Stimulated activated naive CD4-positive, alpha-beta T cell treated with Interleukin-2 at 50 U/mL for 16 hours (primary cell): ENCODE measurements around the gene UCHL5.
"Not testable (repeated sequence)": the region's sequence is repeated elsewhere in the genome, so short reads cannot be mapped to it uniquely, and the experiment has no call there.

ENCODE experiments used
- DNase-seq: peaks from one replicate; lab custom pipeline; 2025; lab: John Stamatoyannopoulos, UW

The UCHL5 gene

DNA sequence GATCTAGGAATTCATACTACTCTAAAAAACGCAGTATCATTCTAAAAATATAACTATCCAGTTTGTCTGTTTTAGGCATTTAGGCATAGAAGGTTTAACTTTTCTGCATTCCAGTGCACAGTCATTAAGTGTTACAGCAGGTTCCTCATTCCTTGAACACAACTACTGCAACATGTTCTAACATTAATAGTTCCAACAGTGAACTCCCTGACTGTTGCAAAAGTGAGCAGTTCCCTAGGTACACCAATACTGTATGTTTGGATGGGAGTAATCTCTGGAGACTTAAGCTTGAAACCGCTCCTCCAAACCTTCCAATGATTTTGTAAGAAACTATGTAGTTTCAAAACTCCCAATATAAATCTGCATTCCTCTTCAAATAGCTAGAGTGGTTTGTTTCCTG is 46.2 kb downstream of the UCHL5 start:
- DNase-seq = no peak

DNA sequence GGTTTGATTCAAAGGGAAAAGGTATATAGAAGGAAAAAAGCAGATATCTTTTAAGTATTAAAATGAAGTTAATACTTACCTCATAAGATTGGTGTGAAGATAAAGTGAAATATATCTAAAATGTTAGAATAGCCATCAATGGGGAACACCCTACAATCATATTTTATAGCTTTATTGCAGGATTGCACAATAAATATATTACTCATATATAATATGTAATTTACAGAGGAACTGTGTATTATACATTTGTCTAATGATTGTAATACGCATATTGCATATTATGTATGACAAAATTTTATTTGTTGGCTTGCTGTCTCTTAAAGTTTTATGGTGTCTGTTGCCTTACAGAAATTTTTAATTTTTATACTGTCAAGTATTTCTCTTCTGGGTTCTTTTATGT is 47.8 kb downstream of the UCHL5 start:
- DNase-seq = no peak

DNA sequence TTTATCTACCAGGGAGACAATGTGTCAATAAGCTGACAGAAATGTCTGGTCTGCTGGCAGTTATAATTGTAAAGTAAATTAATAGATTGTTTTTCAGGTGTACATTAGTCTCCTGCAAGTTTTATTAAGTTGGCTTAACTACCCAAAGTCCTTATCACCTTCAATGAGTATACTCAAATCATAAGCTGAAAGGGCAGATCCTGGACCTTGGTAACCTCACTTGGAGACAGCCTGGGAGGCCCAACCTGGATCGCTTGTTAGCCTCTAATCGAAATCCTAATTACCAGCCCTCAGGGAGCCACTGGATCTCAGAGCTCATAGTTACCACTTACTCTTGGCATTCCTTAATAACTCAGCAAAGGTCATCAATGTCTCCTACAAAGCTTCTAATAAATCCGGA is 49.7 kb downstream of the UCHL5 start:
- DNase-seq = no peak

DNA sequence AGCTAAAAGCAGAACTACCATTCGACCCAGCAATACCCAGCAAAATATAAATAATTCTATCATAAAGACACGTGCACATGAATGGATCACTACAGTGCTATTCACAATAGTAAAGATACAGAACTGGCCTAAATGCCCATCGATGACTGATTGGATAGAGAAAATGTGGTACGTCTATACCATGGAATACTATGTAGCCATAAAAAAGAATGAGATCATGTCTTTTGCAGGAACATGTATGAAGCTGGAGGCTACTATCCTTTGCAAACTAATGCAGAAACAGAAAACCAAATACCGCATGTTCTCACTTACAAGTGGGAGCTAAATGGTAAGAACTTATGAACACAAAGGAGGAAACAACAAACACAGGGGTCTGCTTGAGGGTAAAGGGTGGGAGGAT is 53.4 kb downstream of the UCHL5 start:
- no peak for DNase-seq

DNA sequence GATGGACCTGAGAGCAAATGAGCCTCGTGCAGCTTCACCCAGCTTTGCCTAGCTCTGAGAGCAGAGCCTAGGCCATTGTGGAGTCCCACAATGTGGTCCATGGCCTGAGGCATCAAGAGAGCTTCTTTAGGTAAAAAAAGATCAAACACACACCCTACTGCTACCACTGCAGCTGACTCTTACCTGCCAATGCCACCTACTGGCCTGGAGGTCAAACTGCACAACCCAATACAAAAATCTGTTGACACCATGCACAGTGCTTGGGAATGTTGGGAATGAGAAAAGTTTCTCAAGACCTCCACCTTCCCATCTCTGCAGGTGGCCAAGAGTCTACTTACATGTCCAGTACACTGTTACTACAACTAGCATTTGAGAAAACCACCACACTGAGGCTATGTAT is 60.6 kb downstream of the UCHL5 start:
- no peak for DNase-seq

DNA sequence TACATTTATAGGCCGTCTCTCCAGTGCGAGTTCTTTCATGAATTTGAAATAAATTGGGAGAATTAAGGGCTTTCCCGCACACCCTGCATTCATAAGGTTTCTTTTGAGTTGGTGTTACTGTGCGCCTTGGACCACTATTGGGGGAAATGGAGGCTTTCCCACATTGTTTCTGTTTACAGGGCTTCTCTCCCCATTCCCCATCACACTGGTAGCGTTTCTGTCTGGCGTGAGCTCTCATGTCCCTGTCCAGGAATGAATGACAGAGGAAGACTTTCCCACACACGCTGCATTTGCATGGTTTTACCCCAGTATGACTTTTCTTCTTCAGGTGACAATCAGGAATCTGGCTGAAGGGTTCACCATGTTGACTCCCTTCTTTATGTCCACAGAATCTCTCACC is 65.0 kb downstream of the UCHL5 start:
- no peak for DNase-seq

DNA sequence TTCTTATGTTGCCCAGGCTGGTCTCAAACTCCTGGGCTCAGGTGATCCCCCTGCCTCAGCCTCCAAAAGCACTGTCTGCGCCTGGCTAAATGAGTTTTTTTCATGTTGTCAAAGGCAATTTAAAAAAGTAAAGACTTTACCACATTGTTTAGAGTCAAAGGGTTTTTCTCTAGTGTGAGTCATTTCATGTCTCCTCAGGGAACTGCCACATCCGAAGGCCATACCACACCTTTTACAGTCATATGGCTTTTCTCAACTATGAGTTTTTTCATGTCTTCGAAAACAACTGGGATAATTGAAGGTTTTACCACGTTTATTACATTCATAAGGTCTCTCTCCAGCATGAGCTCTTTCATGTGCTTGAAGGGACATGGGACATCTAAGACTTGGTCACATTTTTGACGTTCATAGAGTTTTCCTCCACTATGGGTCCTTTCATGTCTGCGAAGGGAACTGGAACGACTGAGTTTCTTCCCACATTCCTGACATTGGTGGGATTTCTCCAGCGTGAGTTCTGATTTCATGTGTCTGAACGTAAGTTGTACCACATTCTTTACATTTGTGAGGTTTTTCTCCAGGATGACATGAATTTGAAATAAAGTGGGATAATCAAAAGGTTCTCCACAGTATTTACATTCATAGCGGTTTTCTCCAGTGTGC is 65.6 kb downstream of the UCHL5 start:
- no peak for DNase-seq

DNA sequence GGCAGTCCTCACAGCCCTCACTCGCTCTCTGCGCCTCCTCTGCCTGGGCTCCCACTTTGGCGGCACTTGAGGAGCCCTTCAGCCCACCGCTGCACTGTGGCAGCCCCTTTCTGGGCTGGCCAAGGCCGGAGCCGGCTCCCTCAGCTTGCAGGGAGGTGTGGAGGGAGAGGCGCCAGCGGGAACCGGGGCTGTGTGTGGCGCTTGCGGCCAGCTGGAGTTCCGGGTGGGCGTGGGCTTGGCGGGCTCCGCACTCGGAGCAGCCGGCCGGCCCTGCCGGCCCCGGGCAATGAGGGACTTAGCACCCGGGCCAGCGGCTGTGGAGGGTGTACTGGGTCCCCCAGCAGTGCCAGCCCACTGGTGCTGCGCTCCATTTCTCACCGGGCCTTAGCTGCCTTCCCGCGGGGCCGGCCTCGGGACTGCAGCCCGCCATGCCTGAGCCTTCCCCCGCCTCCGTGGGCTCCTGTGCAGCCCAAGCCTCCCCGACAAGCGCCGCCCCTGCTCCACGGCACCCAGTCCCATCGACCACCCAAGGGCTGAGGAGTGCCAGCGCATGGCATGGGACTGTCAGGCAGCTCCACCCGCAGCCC is 72.3 kb downstream of the UCHL5 start:
- DNase-seq = not testable (repeated sequence)

DNA sequence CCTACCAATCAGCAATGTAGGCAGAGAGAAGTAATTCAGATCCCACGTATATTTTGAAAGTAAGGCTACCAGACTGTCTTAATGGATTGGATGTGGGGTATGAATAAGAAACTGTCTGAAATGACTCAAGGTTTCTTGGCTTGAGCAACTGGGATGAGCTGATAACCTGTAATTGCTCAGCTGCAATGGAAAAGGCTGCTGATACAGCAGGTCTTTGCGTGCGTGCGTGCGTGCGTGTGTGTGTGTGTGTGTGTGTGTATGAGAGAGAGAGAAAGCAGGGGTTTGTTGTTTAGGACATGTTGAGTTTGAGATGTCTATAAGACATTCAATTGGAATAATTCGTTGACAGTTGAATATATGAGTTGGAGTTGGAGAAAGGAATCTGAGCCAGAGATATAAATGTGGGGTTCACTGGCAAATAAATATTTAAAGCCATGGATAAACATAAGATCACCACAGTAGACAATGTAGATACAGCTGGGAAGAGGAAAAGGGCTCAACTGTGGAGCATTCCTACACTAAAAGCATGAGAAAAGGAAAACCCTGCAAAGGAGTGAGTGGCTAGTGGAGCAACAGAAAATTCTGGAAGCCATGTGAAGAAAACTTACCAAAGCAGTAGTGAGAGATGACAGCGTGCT is 72.9 kb downstream of the UCHL5 start:
- peak; percentile 56 for DNase-seq

DNA sequence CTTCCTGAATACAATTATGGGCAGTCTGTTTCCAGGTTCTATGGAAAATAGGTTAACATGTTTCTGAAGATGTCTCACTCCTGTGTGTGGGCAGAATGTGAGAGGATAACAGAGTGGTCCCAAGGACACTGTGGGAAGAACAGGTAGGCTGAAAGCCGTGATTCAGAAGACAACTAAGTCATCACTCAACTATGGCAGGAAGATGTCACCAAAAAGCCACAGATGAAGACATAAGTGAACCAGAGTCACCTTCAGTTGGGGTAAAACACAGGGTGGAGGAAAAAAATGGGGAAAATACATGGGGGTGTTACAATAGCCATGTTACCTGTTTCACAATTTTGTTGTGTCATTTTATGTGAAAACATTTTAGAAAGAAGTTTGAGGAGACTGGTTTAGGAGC is 75.1 kb downstream of the UCHL5 start:
- DNase-seq = no peak

DNA sequence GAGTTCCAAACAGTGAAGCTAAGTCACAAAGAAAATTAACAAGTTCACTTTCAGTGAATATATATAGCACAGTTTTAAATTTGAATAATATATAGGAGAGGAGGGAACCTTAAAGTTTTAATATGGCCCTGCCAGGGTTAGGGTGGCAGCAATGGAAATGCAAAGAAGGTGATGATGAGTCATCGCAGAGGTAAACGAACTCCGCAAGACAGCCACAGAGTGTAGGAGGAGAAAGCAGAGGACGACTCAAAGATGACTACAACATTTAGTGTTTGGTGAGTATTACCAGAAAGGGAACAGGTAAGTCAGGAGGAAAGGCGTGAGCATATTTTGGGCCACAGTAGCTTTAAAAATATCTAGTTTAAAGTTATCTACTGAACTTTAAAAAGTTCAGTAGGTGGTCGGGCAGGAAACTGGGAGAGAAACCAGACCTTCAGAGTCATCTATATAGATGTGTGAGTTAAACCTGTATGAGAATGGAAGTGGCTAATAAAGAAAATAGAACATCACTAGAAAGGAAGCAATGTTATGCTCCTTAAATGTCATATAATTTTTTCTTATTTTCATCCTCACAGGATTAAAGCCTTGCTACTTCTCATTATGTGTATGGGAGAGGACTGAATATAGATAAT is 75.7 kb downstream of the UCHL5 start:
- no peak for DNase-seq

DNA sequence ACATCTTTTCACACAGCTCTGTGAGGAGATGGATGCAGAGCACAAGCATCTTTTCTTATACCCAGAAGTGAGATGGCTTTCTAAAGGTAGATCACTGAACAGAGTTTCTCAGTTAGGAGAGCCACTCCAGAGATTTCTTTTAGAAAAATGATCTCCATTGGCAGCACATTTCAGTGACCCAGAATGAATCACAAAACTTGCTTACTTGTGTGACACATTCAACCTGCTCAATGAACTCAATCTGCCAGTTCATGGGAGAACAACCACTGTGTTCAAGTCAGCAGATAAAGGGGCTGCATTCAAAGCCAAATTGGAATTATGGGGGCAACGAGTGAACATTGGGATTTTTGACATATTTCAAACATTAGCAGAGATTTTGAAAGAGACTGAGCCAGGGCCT is 78.3 kb downstream of the UCHL5 start:
- DNase-seq = no peak

DNA sequence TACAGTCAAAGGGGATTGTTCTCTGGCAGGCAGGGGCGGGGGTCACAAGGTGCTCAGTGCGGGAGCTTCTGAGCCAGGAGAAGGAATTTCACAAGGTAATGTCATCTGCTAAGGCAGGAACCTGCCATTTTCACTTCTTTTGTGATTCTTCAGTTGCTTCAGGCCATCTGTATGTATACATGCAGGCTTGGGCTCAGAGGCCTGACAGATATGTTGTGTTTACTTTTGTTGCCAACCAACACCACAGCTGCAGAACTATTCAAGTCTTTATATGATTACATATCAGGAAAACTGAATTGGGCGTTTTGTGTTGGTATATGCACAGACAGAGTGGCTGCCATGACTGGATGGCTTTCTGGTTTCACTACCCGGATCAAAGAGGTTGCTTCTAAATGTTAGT is 78.8 kb downstream of the UCHL5 start:
- DNase-seq = not testable (repeated sequence)

DNA sequence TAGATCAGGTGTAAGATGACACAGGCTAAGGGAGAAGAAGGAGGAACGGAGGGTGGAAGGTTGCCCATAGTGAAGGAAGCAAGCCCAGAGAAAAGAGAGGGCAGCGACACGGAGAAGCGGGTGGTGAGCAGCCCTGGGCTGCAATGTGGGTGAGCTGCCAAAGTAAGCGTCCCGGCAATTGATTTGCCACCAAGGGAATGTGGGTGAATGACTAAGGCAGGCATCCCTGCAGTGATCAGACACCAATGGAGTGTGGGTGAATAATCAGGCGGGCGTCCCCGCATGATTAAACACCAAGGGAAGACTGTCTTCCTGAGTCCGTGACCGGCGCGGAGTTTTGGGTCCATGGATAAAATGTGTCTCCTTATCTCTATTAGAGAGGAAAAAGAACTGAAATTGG is 79.6 kb downstream of the UCHL5 start:
- DNase-seq = no peak

DNA sequence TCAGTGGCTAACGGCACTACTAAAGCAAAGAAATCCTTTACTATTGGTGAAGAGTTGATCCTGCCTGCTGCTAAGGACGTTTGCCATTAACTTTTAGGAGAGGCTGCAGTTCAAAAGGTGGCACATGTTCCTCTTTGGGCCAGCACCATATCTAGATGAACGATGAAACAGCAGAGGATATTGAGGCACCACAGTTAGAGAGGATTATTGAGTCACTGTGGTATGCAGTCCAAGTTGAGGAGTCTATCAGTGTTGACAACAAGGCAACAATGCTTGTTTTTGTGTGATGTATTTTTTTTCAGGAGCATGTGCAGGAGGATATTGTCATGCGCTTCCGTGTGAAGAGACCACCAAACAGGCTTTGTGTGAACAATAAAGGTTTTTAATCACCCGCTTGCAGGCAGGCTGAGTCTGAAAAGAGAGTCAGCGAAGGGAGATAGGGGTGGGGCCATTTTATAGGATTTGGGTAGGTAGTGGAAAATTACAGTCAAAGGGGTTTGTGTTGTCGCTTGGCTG is 80.9 kb downstream of the UCHL5 start:
- no peak for DNase-seq

DNA sequence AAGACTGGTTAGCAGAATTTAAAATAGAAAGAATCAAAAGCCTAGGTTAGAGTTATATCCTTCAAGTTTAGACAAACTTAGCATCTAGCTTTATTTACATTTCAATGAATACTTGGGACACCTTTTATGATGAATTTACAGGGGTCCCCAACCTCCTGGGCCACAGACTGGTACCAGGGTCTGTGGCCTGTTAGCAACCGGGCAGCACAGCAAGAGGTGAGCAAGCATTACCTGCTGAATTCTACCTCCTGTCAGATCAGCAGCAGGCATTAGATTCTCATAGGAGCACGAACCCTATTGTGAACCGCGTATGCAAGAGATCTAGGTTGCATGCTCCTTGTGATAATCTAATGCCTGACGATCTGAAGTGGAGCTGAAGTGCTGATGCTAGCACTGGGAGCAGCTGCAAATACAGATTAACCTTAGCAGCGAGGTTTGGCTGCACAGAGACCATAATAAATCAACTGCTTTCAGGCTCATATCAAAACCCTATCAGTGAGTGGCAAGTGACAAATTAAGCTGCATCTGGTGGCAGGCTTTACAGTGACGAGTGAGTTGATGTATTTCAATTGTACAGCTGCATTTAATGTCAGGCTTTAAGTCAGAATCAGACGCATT is 82.0 kb downstream of the UCHL5 start:
- no peak for DNase-seq

DNA sequence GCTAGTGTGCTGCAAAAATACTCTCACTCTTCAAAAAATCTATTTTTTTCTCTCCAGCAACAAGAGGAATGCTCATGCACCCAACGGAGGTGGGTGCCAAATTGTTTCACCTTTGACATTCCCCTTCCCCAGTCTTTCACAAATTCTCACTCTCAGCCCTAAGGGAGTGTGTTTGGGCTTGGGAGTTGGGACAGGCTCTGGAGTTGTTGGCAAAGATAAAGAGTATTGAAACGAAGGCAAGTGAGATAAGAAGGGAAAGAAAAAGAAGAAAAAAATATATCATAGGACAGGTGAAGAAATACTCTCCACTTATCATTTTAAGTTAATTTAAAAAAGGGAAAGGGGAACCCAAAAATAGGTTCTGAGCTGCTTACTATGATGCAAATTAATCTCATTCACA is 82.6 kb downstream of the UCHL5 start:
- DNase-seq = no peak

DNA sequence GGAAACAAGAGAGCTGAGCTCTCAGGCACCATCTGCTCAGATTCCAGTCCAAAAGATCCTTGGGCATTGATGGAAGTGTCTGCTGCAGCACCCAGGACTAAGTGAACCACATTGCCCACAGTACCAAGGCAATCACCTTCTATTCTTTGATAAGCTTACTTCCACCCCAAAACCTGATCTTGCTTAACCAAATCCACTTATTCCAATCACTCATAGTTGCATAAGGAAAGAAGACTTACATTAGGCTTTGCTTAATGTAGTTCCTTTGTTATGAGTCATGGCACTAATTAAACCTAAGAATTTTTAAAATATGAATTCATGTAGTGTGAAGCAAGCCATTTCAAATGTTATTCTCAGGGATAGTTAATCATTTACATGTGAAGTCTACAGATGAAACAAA is 84.5 kb downstream of the UCHL5 start:
- DNase-seq = no peak

DNA sequence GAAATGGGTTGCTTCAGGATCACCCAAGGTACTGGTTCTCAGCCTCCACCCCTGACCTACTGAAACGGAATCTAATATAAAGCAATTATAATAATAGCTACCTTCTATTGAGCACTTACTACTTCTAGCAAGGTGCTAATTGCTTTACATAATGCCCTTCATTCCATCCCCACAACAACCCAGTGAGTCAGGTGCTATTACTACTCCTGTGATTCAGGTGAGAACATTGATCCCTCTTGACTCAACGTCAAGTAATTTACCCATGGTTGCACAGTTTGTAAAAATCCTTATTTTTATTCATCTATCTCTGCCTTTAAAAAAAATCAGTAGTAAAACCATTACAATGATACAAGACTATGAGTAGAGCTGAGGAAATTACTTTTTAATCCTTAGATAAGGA is 85.2 kb downstream of the UCHL5 start:
- no peak for DNase-seq

DNA sequence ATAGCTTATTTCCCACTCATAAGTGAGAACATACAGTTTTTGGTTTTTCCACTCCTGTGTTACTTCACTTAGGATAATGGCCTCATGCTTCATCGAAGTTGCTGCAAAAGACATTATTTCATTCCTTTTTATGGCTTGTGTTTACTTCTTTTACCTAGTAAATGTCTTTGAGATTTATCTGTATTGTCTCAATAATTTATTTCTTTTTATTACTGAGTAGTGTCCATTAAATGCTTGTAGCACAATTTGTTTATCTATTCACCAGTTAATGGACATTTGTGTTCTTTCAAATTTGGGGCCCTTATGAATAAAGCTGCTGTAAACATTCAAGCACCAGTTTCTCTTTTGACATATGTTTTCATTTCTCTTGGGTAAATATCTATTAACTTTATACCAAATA is 86.0 kb downstream of the UCHL5 start:
- no peak for DNase-seq

DNA sequence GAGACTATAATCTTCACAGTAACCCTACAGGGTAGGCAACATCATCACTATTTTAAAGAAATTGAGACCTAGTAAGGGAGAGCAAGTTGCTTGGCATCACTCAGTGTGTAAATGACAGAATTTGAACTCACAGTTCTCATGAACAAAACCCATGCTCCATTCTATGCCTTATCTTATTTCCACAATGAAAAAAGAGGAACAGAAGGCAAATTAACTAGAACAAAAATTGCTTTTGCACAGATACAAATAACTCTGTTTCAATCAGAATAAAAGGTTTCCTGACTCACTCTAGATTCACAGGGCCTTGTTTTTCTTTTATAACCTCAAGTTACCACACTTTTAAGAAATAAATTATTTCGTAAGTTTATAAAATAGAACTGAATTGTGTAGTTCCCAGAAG is 90.1 kb downstream of the UCHL5 start:
- no peak for DNase-seq

DNA sequence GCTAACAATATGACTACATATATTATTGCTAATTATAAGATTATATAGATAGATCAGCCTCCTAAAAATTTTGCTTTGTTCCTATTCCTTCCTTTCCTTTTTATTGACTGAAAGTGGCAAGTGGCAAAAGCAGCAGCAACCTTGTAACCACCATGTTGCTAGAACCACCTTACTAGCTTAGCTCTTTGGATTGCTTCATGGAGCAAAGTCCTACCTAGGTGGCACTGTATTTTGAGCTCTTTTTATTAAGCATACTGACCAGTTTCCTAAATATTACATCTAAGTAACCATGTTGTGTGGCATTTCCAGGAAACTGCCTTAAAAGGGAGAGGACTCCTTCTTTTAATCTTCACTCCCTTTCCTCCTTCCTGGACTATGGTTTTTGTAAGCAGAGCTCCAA is 90.8 kb downstream of the UCHL5 start:
- no peak for DNase-seq

DNA sequence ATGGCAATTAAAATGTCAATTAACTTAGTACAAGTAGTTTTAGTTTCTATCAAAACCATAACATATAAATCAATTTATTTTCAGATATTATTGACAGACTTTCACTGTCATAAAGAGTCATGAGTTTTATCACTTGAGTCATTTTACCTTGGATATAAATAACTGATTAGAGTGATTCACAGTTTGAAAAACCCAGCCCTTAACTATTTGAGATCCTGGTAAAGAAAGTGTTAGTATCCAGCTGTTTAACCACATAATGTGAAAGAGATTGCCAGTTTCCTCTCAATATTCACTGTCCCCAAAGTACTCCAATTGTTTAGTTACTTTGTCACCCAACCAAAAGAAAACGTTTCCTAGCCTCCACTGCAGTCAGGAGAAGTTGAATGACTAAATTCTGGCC is 91.3 kb downstream of the UCHL5 start:
- DNase-seq = no peak
